Natural killer cell (primary cell): ENCODE results near the gene CNP. TPM values are rescaled to one million over a fixed set of nuclear protein-coding genes. Genes with fewer than 3 reads are reported as not detected.

ENCODE experiments used
- ATAC-seq, 3 donors: fragments of 150-1000 bp in 2 of 3; fragments of 200-7000 bp in 1 of 3; cut with Tn5 transposase; 1 replicate in 1 of 3; 2 replicates in 2 of 3; pipeline ENCODE4 v1.10.0; 2021; ENCODE audit warnings: mild to moderate bottlenecking in 2 of 3, moderate library complexity in 2 of 3
- DNase-seq, 2 donors: peaks; one replicate each; pipeline versions ENCODE4 v3.0.0 to v3.0.0-alpha.2; 2013 to 2021; ENCODE audit warnings: mixed read lengths in 1 of 2
- H3K27ac ChIP-seq: one replicate; pipeline ENCODE4 v1.5.1; 2013; ENCODE audit warnings: mild to moderate bottlenecking, low read length
- H3K27me3 ChIP-seq: one replicate; pipeline ENCODE4 v1.6.1; 2013; ENCODE audit warnings: low read length; ENCODE audit not compliant: control insufficient read depth, insufficient read depth
- H3K36me3 ChIP-seq: one replicate; pipeline ENCODE4 v1.6.1; 2013; ENCODE audit warnings: low read length; ENCODE audit not compliant: control insufficient read depth, insufficient read depth
- H3K4me1 ChIP-seq: one replicate; pipeline ENCODE4 v1.6.1; 2013; ENCODE audit warnings: low read length; ENCODE audit not compliant: control insufficient read depth, insufficient read depth
- H3K4me3 ChIP-seq: one replicate; pipeline ENCODE4 v1.5.1; 2013; ENCODE audit warnings: low read length
- H3K9me3 ChIP-seq: one replicate; pipeline ENCODE4 v1.6.1; 2013; ENCODE audit warnings: low read length; ENCODE audit not compliant: control insufficient read depth, insufficient read depth
- H3K27ac Mint-ChIP-seq, 2 donors: one replicate each; pipeline ENCODE4 v1.8.0; 2022; ENCODE audit warnings: mild to moderate bottlenecking in 2 of 2, mixed read lengths in 2 of 2, moderate library complexity in 1 of 2
- H3K27me3 Mint-ChIP-seq, 2 donors: one replicate each; pipeline ENCODE4 v1.8.0; 2022; ENCODE audit warnings: low read depth in 2 of 2, mixed read lengths in 2 of 2
- H3K36me3 Mint-ChIP-seq: one replicate; pipeline ENCODE4 v1.8.0; 2022; ENCODE audit warnings: mixed read lengths
- H3K4me1 Mint-ChIP-seq, 2 donors: one replicate each; pipeline ENCODE4 v1.8.0; 2022; ENCODE audit warnings: mixed read lengths in 2 of 2
- H3K4me3 Mint-ChIP-seq: one replicate; pipeline ENCODE4 v1.8.0; 2022; ENCODE audit warnings: mild to moderate bottlenecking, moderate library complexity, mixed read lengths
- H3K9me3 Mint-ChIP-seq, 2 donors: one replicate each; pipeline ENCODE4 v1.8.0; 2022; ENCODE audit warnings: mixed read lengths in 2 of 2
- WGBS: methylation state at CpG from one replicate; pipeline ENCODE4 v1.1.7; 2013; ENCODE audit warnings: missing lambda C conversion rate; ENCODE audit not compliant: insufficient coverage; 5-methylcytosine and 5-hydroxymethylcytosine counted together
- intact Hi-C: fragments of 100-400 bp; cut with micrococcal nuclease; formaldehyde crosslinking; loops from one replicate; pipeline ENCODE4 v1.14.2; 2022
- total RNA-seq, 4 donors: library from RNA; stranded (reverse); fragments of 120-200 nt in 1 of 4; gene quantifications; one replicate each; pipeline versions ENCODE4 v1.2.3 to v1.2.4, GENCODE V29; 2013 to 2022
- TF ChIP-seq, protein P1 (sequence below): fragments of 200-600 bp; IDR thresholded peaks from one replicate; pipeline ENCODE4 v1.8.0; 2022; ENCODE audit warnings: antibody characterized with exemption

CNP gene
- total RNA-seq, 3 donors from 2014 or later (not counting 1 experiment from before 2014, with no cell fraction given): 32.4 to 44.8 (median 38.2) TPM

DNA sequence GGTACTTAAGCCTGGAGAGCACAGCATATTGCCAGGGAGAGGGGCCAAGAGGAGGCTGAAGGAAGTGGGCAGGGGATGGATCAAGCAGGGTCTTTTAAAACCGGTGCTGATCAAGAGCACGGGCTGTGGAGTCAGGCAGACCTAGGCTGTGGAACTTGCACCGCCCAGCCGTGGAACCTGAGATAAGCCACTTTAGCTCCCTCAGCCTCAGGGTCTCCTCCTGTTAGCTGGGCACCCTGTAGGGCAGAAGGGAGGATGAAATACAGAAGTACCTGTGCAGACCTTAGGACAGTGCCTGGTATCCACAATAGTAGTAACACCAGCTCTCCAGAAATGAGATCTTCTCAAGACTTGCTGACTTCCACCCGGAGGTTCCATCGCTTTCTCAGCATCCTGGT is 26.9 kb upstream of the CNP start:
- H3K4me3 Mint-ChIP-seq: no peak overlapping the region
- Histone ChIP-seq H3K9me3 (no peaks in the 10 kb centered on the region), H3K27ac (no peak overlapping the region), H3K4me1 (no peaks in the 10 kb centered on the region), H3K4me3 (no peak overlapping the region), H3K27me3 (no peaks in the 10 kb centered on the region), H3K36me3 (no peaks in the 10 kb centered on the region)
- peaks cover 4 to 7% of the 10 kb centered on the region in 2 donors for H3K27me3 Mint-ChIP-seq
- intact Hi-C loops: no loop called here
- H3K36me3 Mint-ChIP-seq: no peaks in the 10 kb centered on the region
- H3K4me1 Mint-ChIP-seq: no peaks in the 10 kb centered on the region
- TF ChIP-seq, protein P1, sequence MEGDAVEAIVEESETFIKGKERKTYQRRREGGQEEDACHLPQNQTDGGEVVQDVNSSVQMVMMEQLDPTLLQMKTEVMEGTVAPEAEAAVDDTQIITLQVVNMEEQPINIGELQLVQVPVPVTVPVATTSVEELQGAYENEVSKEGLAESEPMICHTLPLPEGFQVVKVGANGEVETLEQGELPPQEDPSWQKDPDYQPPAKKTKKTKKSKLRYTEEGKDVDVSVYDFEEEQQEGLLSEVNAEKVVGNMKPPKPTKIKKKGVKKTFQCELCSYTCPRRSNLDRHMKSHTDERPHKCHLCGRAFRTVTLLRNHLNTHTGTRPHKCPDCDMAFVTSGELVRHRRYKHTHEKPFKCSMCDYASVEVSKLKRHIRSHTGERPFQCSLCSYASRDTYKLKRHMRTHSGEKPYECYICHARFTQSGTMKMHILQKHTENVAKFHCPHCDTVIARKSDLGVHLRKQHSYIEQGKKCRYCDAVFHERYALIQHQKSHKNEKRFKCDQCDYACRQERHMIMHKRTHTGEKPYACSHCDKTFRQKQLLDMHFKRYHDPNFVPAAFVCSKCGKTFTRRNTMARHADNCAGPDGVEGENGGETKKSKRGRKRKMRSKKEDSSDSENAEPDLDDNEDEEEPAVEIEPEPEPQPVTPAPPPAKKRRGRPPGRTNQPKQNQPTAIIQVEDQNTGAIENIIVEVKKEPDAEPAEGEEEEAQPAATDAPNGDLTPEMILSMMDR: no peak
- DNase-seq (no peak), ATAC-seq (no peak)
- WGBS: 92% methylated on average over 6 of the region's 6 CpGs
- H3K9me3 Mint-ChIP-seq: no peaks in the 10 kb centered on the region
- no peak overlapping the region for H3K27ac Mint-ChIP-seq

- no peak overlapping the region for H3K4me3 Mint-ChIP-seq
- H3K27ac Mint-ChIP-seq: no peak overlapping the region
- no peak for ATAC-seq
- Histone ChIP-seq H3K9me3 (no peaks in the 10 kb centered on the region), H3K4me1 (no peaks in the 10 kb centered on the region), H3K36me3 (no peaks in the 10 kb centered on the region), H3K4me3 (no peak overlapping the region), H3K27me3 (no peaks in the 10 kb centered on the region), H3K27ac (no peak overlapping the region)
- H3K36me3 Mint-ChIP-seq: no peaks in the 10 kb centered on the region
- TF ChIP-seq, protein P1: no peak
- H3K27me3 Mint-ChIP-seq: peaks cover 4 to 7% of the 10 kb centered on the region in 2 donors
- intact Hi-C loops: no loop called here
- no peaks in the 10 kb centered on the region for H3K4me1 Mint-ChIP-seq
- DNase-seq: no peak
- WGBS: 78% methylated on average over 5 of the region's 5 CpGs
- H3K9me3 Mint-ChIP-seq: no peaks in the 10 kb centered on the region
Measured at GRCh38 chr17:41941168-41941567, 25.4 kb upstream of the CNP start.

DNA sequence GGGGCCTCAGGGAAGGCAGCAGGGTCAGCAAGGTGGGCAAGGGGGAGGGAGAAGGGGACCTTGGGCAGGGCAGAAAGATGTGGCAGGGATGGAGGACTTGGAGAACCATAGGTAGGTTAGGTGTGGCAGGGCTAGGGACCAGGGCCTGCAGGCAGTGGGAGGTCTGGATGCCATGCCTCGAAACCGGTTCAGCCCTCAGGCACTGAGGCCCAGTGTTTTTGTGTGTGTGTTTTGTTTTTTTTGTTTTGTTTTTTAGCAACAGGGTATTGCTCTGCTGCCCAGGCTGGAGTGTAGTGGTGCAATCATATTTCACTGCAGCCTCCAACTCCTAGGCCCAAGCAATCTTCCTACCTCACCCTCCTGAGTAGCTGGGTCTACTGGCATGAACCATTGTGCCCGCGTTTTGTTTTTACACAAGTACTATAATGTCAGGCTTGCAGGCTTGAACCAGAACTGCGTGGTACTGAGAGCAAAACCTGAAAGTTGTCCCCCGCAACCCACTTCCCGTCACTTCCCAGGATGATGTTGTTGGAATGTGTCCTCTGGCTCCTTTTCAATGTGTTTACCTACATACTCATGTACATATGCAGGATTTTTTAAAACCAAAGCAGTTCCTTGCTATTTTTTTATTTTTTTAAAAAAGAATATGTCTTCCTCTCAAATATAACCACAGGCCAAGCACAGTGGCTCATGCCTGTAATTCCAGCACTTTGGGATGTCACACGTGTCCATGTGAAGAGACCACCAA is 23.8 kb upstream of the CNP start:
- Histone ChIP-seq H3K4me1 (no peaks in the 10 kb centered on the region), H3K9me3 (no peaks in the 10 kb centered on the region), H3K36me3 (no peaks in the 10 kb centered on the region), H3K4me3 (no peak overlapping the region), H3K27me3 (no peaks in the 10 kb centered on the region), H3K27ac (no peak overlapping the region)
- H3K4me1 Mint-ChIP-seq: no peaks in the 10 kb centered on the region
- 94% methylated on average over 8 of the region's 8 CpGs for WGBS
- DNase-seq: no peak
- H3K27me3 Mint-ChIP-seq: peaks cover 4 to 7% of the 10 kb centered on the region in 2 donors
- no peak overlapping the region for H3K4me3 Mint-ChIP-seq
- H3K9me3 Mint-ChIP-seq: no peaks in the 10 kb centered on the region
- TF ChIP-seq, protein P1: no peak
- no peak for ATAC-seq
- intact Hi-C loops: no loop called here
- H3K36me3 Mint-ChIP-seq: no peaks in the 10 kb centered on the region
- H3K27ac Mint-ChIP-seq: no peak overlapping the region

DNA sequence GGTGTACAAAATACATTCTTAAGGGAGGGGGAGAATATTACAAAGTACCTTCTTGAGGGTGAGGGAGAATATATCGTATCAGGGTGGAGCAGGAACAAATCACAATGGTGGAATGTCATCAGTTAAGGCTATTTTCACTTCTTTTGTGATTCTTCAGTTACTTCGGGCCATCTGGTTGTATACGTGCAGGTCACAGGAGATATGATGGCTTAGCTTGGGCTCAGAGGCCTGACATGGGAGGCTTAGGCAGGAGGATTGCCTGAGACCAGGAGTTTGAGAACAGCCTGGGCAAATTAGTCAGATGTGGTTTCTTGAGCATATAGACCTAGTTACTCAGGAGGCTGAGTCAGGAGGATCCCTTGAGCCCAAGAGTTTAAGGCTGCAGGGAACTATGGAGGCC is 23.1 kb upstream of the CNP start:
- Histone ChIP-seq H3K27ac (no peak overlapping the region), H3K4me3 (no peak overlapping the region), H3K36me3 (no peaks in the 10 kb centered on the region), H3K9me3 (no peaks in the 10 kb centered on the region), H3K27me3 (no peaks in the 10 kb centered on the region), H3K4me1 (no peaks in the 10 kb centered on the region)
- intact Hi-C loops: no loop called here
- no peak overlapping the region for H3K4me3 Mint-ChIP-seq
- ATAC-seq: no peak
- TF ChIP-seq, protein P1: no peak
- no peaks in the 10 kb centered on the region for H3K36me3 Mint-ChIP-seq
- WGBS: 93% methylated on average over 3 of the region's 3 CpGs
- H3K4me1 Mint-ChIP-seq: no peaks in the 10 kb centered on the region
- no peaks in the 10 kb centered on the region for H3K9me3 Mint-ChIP-seq
- DNase-seq: no peak
- no peak overlapping the region for H3K27ac Mint-ChIP-seq
- peaks cover 4 to 7% of the 10 kb centered on the region in 2 donors for H3K27me3 Mint-ChIP-seq
